Measurements from ENCODE around the gene GREB1L. TPM values are rescaled to one million over a fixed set of nuclear protein-coding genes. Genes with fewer than 3 reads are reported as not detected.

The GREB1L gene
- total RNA-seq, 1 experiment from 2014 or later, result 0.26 TPM

GRCh38 chr18:21362831-21363230 lies 120.8 kb downstream of the GREB1L start (continued):
- TF ChIP-seq STAT6 (CRISPR knock-in tag; conservative IDR thresholded peaks at IDR 0.05; ENCODE audit: low read depth) (no peak), USF2 (CRISPR knock-in tag; IDR thresholded peaks at IDR 0.05) (no peak), ATF1 (CRISPR knock-in tag; IDR thresholded peaks at IDR 0.05) (no peak), E2F1 (CRISPR knock-in tag; IDR thresholded peaks at IDR 0.05) (no peak), FOXP4 (CRISPR knock-in tag; IDR thresholded peaks at IDR 0.05) (no peak), ZNF396 (CRISPR knock-in tag; IDR thresholded peaks at IDR 0.05; ENCODE audit: borderline replicate concordance) (no peak), SP1 (CRISPR knock-in tag; conservative IDR thresholded peaks at IDR 0.05) (no peak), NFE2L1 (CRISPR knock-in tag; IDR thresholded peaks at IDR 0.05) (no peak)
- TF ChIP-seq, protein P1, sequence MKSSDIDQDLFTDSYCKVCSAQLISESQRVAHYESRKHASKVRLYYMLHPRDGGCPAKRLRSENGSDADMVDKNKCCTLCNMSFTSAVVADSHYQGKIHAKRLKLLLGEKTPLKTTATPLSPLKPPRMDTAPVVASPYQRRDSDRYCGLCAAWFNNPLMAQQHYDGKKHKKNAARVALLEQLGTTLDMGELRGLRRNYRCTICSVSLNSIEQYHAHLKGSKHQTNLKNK (CRISPR knock-in tag; IDR thresholded peaks at IDR 0.05), result no peak

DNA sequence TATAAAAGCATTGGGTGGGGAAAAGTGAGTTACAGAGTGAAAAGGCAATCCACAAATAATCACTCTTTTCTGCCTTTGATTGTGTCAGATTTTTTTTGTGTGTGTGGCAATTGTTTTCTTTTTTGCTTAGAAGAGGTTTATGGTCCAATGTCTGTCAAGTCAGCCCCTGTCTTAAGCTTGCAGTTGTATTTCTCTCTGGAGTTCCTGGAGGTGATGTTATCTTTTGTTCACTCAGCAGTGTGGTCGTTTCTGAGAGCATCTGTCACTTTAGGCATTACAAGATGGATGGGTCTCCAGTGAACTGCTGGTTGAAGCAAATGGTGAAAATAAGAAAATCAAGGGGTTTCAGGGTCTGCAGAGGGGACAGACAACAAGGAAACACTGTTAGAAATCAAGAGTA lies 121.3 kb downstream of the GREB1L start:
- TF ChIP-seq ZNF317 (CRISPR knock-in tag; IDR thresholded peaks at IDR 0.05; ENCODE audit: borderline replicate concordance, low read depth) (no peak), SMAD4 (CRISPR knock-in tag; IDR thresholded peaks at IDR 0.05) (no peak), ZNF416 (CRISPR knock-in tag; IDR thresholded peaks at IDR 0.05) (no peak), TEAD1 (CRISPR knock-in tag; IDR thresholded peaks at IDR 0.05) (no peak), SOX15 (CRISPR knock-in tag; IDR thresholded peaks at IDR 0.05) (no peak)
- TF ChIP-seq, protein P2, sequence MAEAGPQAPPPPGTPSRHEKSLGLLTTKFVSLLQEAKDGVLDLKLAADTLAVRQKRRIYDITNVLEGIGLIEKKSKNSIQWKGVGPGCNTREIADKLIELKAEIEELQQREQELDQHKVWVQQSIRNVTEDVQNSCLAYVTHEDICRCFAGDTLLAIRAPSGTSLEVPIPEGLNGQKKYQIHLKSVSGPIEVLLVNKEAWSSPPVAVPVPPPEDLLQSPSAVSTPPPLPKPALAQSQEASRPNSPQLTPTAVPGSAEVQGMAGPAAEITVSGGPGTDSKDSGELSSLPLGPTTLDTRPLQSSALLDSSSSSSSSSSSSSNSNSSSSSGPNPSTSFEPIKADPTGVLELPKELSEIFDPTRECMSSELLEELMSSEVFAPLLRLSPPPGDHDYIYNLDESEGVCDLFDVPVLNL (CRISPR knock-in tag; IDR thresholded peaks at IDR 0.05; ENCODE audit: borderline replicate concordance, low read depth), result no peak
- TF ChIP-seq, protein P3, sequence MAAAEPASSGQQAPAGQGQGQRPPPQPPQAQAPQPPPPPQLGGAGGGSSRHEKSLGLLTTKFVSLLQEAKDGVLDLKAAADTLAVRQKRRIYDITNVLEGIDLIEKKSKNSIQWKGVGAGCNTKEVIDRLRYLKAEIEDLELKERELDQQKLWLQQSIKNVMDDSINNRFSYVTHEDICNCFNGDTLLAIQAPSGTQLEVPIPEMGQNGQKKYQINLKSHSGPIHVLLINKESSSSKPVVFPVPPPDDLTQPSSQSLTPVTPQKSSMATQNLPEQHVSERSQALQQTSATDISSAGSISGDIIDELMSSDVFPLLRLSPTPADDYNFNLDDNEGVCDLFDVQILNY (CRISPR knock-in tag; IDR thresholded peaks at IDR 0.05), result no peak
- TF ChIP-seq, protein P4, sequence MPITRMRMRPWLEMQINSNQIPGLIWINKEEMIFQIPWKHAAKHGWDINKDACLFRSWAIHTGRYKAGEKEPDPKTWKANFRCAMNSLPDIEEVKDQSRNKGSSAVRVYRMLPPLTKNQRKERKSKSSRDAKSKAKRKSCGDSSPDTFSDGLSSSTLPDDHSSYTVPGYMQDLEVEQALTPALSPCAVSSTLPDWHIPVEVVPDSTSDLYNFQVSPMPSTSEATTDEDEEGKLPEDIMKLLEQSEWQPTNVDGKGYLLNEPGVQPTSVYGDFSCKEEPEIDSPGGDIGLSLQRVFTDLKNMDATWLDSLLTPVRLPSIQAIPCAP (CRISPR knock-in tag; IDR thresholded peaks at IDR 0.05), result no peak
- Mint-ChIP-seq H3K4me1 (peaks cover 33% of the 10 kb centered on the region), H3K9me3 (no peaks in the 10 kb centered on the region), H3K4me3 (no peak overlapping the region), H3K27ac (no peak overlapping the region), H3K27me3 (ENCODE audit: low read depth) (no peaks in the 10 kb centered on the region), H3K36me3 (no peaks in the 10 kb centered on the region)
- ATAC-seq, result no peak
- CTCF ChIA-PET, result interaction anchor here (0.5 kb wide), 1 partner anchor 75 kb away, joined by 3 read pairs; no protein-coding TSS in a partner anchor
- POLR2A ChIA-PET, result no interaction called here
- DNase-seq (ENCODE audit: low spot score), result no peak

All from WTC11 (cell line).